Naive thymus-derived CD4-positive, alpha-beta T cell (primary cell): ENCODE measurements around the gene MACC1. TPM values are rescaled to one million over a fixed set of nuclear protein-coding genes. Genes with fewer than 3 reads are reported as not detected.

Experiments used
- ATAC-seq: fragments of 150-1000 bp; cut with Tn5 transposase; 2 replicates; pipeline ENCODE4 v1.10.0; 2021; ENCODE audit warnings: mild to moderate bottlenecking, moderate library complexity
- CTCF ChIA-PET: fragments of 350-600 bp; sonication (Branson Sonifier 250); formaldehyde crosslinking; loops from one replicate; lab custom pipeline; 2021; ENCODE audit warnings: antibody characterized with exemption; lab: Charles Lee
- POLR2A ChIA-PET: fragments of 350-600 bp; sonication (Branson Sonifier 250); formaldehyde crosslinking; loops from one replicate; lab custom pipeline; 2021; ENCODE audit warnings: antibody characterized with exemption, inconsistent platforms; lab: Charles Lee
- DNase-seq, 9 donors: peaks; one replicate each; pipeline versions ENCODE4 v3.0.0 to v3.0.0-alpha.2; 2020 to 2022; ENCODE audit warnings: mixed read lengths in 1 of 9
- H3K27ac ChIP-seq: one replicate; pipeline ENCODE4 v1.7.0; 2013; ENCODE audit warnings: mild to moderate bottlenecking, low read depth, low read length, moderate library complexity
- H3K27me3 ChIP-seq, 2 donors: one replicate each; pipeline ENCODE4 v1.7.0; 2013; ENCODE audit warnings: low read length in 2 of 2, mild to moderate bottlenecking in 2 of 2, moderate library complexity in 2 of 2; ENCODE audit not compliant: control insufficient read depth in 2 of 2, insufficient read depth in 2 of 2
- H3K36me3 ChIP-seq, 3 experiments: 1 replicate in 2 of 3; 2 replicates in 1 of 3; pipeline ENCODE4 v1.7.0; 2013; ENCODE audit warnings: low read length in 3 of 3, mild to moderate bottlenecking in 3 of 3, moderate library complexity in 1 of 3; ENCODE audit not compliant: insufficient read depth in 3 of 3, control insufficient read depth in 2 of 3
- H3K4me1 ChIP-seq, 2 donors: one replicate each; pipeline ENCODE4 v1.7.0; 2013; ENCODE audit warnings: low read length in 2 of 2, mild to moderate bottlenecking in 2 of 2, moderate library complexity in 1 of 2; ENCODE audit not compliant: control insufficient read depth in 2 of 2, insufficient read depth in 2 of 2
- H3K4me3 ChIP-seq: 2 replicates; pipeline ENCODE4 v1.7.0; 2013; ENCODE audit warnings: mild to moderate bottlenecking, low read length
- H3K9me3 ChIP-seq, 3 experiments: 1 replicate in 2 of 3; 2 replicates in 1 of 3; pipeline ENCODE4 v1.7.0; 2013; ENCODE audit warnings: low read length in 3 of 3; ENCODE audit not compliant: control insufficient read depth in 2 of 3
- H3K27ac Mint-ChIP-seq, 9 donors: one replicate each; pipeline ENCODE4 v1.8.0; 2020 to 2022; ENCODE audit warnings: mixed read lengths in 9 of 9, mild to moderate bottlenecking in 8 of 9, moderate library complexity in 5 of 9, inconsistent platforms in 2 of 9
- H3K27me3 Mint-ChIP-seq, 5 donors: one replicate each; pipeline ENCODE4 v1.8.0; 2021 to 2022; ENCODE audit warnings: mixed read lengths in 5 of 5, mild to moderate bottlenecking in 1 of 5
- H3K36me3 Mint-ChIP-seq, 5 donors: one replicate each; pipeline ENCODE4 v1.8.0; 2020 to 2022; ENCODE audit warnings: mixed read lengths in 5 of 5, mild to moderate bottlenecking in 3 of 5, inconsistent platforms in 1 of 5
- H3K4me1 Mint-ChIP-seq, 7 donors: one replicate each; pipeline ENCODE4 v1.8.0; 2020 to 2022; ENCODE audit warnings: mixed read lengths in 7 of 7, mild to moderate bottlenecking in 3 of 7, inconsistent platforms in 1 of 7
- H3K4me3 Mint-ChIP-seq, 10 donors: one replicate each; pipeline ENCODE4 v1.8.0; 2020 to 2022; ENCODE audit warnings: mild to moderate bottlenecking in 10 of 10, mixed read lengths in 10 of 10, moderate library complexity in 6 of 10, inconsistent platforms in 2 of 10
- H3K9me3 Mint-ChIP-seq, 11 donors: one replicate each; pipeline ENCODE4 v1.8.0; 2020 to 2022; ENCODE audit warnings: mixed read lengths in 11 of 11, mild to moderate bottlenecking in 4 of 11, inconsistent platforms in 1 of 11, moderate library complexity in 1 of 11
- intact Hi-C, 2 donors: fragments of 100-400 bp; cut with micrococcal nuclease; formaldehyde crosslinking; loops; one replicate each; pipeline ENCODE4 v1.15.1; 2023
- polyA plus RNA-seq, 2 donors: library from polyadenylated mRNA; unstranded; fragments of 300-500 nt; fragmentation: Illumina TruSeq; gene quantifications; one replicate each; pipeline ENCODE4 v1.2.3, GENCODE V29; 2021
- total RNA-seq, 6 experiments: library from RNA in 5 of 6; stranded (reverse) in 5 of 6; gene quantifications; 1 replicate in 5 of 6; 2 replicates in 1 of 6; pipeline ENCODE4 v1.2.3 and lab custom pipeline; 2021 to 2026

The MACC1 gene
- total and polyA plus RNA-seq, 7 experiments from 2014 or later = 0.03 to 0.24 (median 0.13) TPM

- Histone ChIP-seq H3K4me1 (no peaks in the 10 kb centered on the region), H3K9me3 (no peaks in the 10 kb centered on the region), H3K27ac (no peak overlapping the region), H3K4me3 (no peak overlapping the region), H3K27me3 (no peaks in the 10 kb centered on the region), H3K36me3 (no peaks in the 10 kb centered on the region)
- DNase-seq (no peak), ATAC-seq (no peak)
- ChIA-PET CTCF (no interaction called here), POLR2A (no interaction called here)
- H3K27ac Mint-ChIP-seq = no peak overlapping the region
- H3K4me1 Mint-ChIP-seq = peaks cover 0 to 2% (median 0%) of the 10 kb centered on the region in 7 donors
- intact Hi-C loops = no loop called here
- H3K36me3 Mint-ChIP-seq = no peaks in the 10 kb centered on the region
- no peaks in the 10 kb centered on the region for H3K27me3 Mint-ChIP-seq
- no peak overlapping the region for H3K4me3 Mint-ChIP-seq
- peaks cover 0 to 3% (median 0%) of the 10 kb centered on the region in 11 donors for H3K9me3 Mint-ChIP-seq
These were observed 12.7 kb upstream of the MACC1 start for GRCh38 chr7:20229646-20230500.

GRCh38 chr7:20229081-20229480 lies 11.9 kb upstream of the MACC1 start:
- Histone ChIP-seq H3K4me3 (no peak overlapping the region), H3K4me1 (no peaks in the 10 kb centered on the region), H3K27me3 (no peaks in the 10 kb centered on the region), H3K9me3 (no peaks in the 10 kb centered on the region), H3K27ac (no peak overlapping the region), H3K36me3 (no peaks in the 10 kb centered on the region)
- H3K4me1 Mint-ChIP-seq = peaks cover 0 to 2% (median 0%) of the 10 kb centered on the region in 7 donors
- ChIA-PET POLR2A (no interaction called here), CTCF (no interaction called here)
- ATAC-seq (no peak), DNase-seq (no peak)
- no peaks in the 10 kb centered on the region for H3K36me3 Mint-ChIP-seq
- no peaks in the 10 kb centered on the region for H3K27me3 Mint-ChIP-seq
- H3K4me3 Mint-ChIP-seq = no peak overlapping the region
- no peak overlapping the region for H3K27ac Mint-ChIP-seq
- intact Hi-C loops = no loop called here
- peaks cover 0 to 3% (median 0%) of the 10 kb centered on the region in 11 donors for H3K9me3 Mint-ChIP-seq

- no peaks in the 10 kb centered on the region for H3K27me3 ChIP-seq
- ChIA-PET POLR2A (no interaction called here), CTCF (no interaction called here)
- H3K9me3 ChIP-seq = no peaks in the 10 kb centered on the region
- H3K4me3 ChIP-seq = no peak overlapping the region
- ATAC-seq (no peak), DNase-seq (no peak)
- intact Hi-C loops = no loop called here
- Mint-ChIP-seq H3K36me3 (no peaks in the 10 kb centered on the region), H3K27me3 (no peaks in the 10 kb centered on the region), H3K27ac (no peak overlapping the region), H3K9me3 (peaks cover 0 to 3% (median 0%) of the 10 kb centered on the region in 11 donors), H3K4me1 (peaks cover 0 to 2% (median 0%) of the 10 kb centered on the region in 7 donors), H3K4me3 (no peak overlapping the region)
- no peak overlapping the region for H3K27ac ChIP-seq
- H3K4me1 ChIP-seq = no peaks in the 10 kb centered on the region
- H3K36me3 ChIP-seq = no peaks in the 10 kb centered on the region
These were observed 11.5 kb upstream of the MACC1 start for GRCh38 chr7:20228654-20229053.

- no peaks in the 10 kb centered on the region for H3K36me3 ChIP-seq
- Mint-ChIP-seq H3K9me3 (peaks cover 0 to 3% (median 0%) of the 10 kb centered on the region in 11 donors), H3K27me3 (no peaks in the 10 kb centered on the region), H3K27ac (no peak overlapping the region), H3K4me1 (peaks cover 0 to 2% (median 0%) of the 10 kb centered on the region in 7 donors), H3K4me3 (no peak overlapping the region), H3K36me3 (peaks cover 0 to 3% (median 0%) of the 10 kb centered on the region in 5 donors)
- H3K9me3 ChIP-seq = no peaks in the 10 kb centered on the region
- intact Hi-C loops = no loop called here
- no peaks in the 10 kb centered on the region for H3K27me3 ChIP-seq
- no peak overlapping the region for H3K27ac ChIP-seq
- DNase-seq (no peak), ATAC-seq (no peak)
- ChIA-PET CTCF (no interaction called here), POLR2A (no interaction called here)
- H3K4me3 ChIP-seq = no peak overlapping the region
- H3K4me1 ChIP-seq = no peaks in the 10 kb centered on the region
These were observed 10.2 kb upstream of the MACC1 start for GRCh38 chr7:20227291-20227795.

GRCh38 chr7:20226860-20227259 lies 9.7 kb upstream of the MACC1 start:
- H3K4me3 ChIP-seq = no peak overlapping the region
- no peak overlapping the region for H3K4me3 Mint-ChIP-seq

GRCh38 chr7:20225384-20225783 lies 8.2 kb upstream of the MACC1 start:
- POLR2A ChIA-PET = no interaction called here
- CTCF ChIA-PET = interaction anchor here (1.1 kb wide), 1 partner anchor 11 kb away, joined by 3 read pairs; no protein-coding TSS in a partner anchor

More at GRCh38 chr7:20226860-20227259, 9.7 kb upstream of the MACC1 start:
- intact Hi-C loops = no loop called here
- Histone ChIP-seq H3K27me3 (no peaks in the 10 kb centered on the region), H3K9me3 (no peaks in the 10 kb centered on the region), H3K27ac (no peak overlapping the region), H3K36me3 (no peaks in the 10 kb centered on the region), H3K4me1 (no peaks in the 10 kb centered on the region)
- no peak overlapping the region for H3K27ac Mint-ChIP-seq
- DNase-seq (no peak), ATAC-seq (no peak)
- peaks cover 0 to 3% (median 0%) of the 10 kb centered on the region in 11 donors for H3K9me3 Mint-ChIP-seq
- peaks cover 0 to 2% (median 0%) of the 10 kb centered on the region in 7 donors for H3K4me1 Mint-ChIP-seq
- ChIA-PET POLR2A (no interaction called here), CTCF (no interaction called here)
- H3K27me3 Mint-ChIP-seq = no peaks in the 10 kb centered on the region
- peaks cover 0 to 3% (median 0%) of the 10 kb centered on the region in 5 donors for H3K36me3 Mint-ChIP-seq

More at GRCh38 chr7:20225384-20225783, 8.2 kb upstream of the MACC1 start:
- no peaks in the 10 kb centered on the region for H3K36me3 ChIP-seq
- no peaks in the 10 kb centered on the region for H3K27me3 ChIP-seq
- H3K36me3 Mint-ChIP-seq = peaks cover 0 to 3% (median 0%) of the 10 kb centered on the region in 5 donors
- ATAC-seq (no peak), DNase-seq (no peak)
- H3K4me3 ChIP-seq = no peak overlapping the region
- H3K27ac Mint-ChIP-seq = no peak overlapping the region
- no peak overlapping the region for H3K4me3 Mint-ChIP-seq
- H3K9me3 ChIP-seq = no peaks in the 10 kb centered on the region
- H3K4me1 Mint-ChIP-seq = peaks cover 0 to 2% (median 0%) of the 10 kb centered on the region in 7 donors
- no peak overlapping the region for H3K27ac ChIP-seq
- H3K9me3 Mint-ChIP-seq = peaks cover 0 to 3% (median 0%) of the 10 kb centered on the region in 11 donors
- intact Hi-C loops = no loop called here
- H3K4me1 ChIP-seq = no peaks in the 10 kb centered on the region
- no peaks in the 10 kb centered on the region for H3K27me3 Mint-ChIP-seq
